ENCODE data around the gene TRIM66. TPM values are rescaled to one million over a fixed set of nuclear protein-coding genes. Genes with fewer than 3 reads are reported as not detected.

TRIM66 gene, protein sequence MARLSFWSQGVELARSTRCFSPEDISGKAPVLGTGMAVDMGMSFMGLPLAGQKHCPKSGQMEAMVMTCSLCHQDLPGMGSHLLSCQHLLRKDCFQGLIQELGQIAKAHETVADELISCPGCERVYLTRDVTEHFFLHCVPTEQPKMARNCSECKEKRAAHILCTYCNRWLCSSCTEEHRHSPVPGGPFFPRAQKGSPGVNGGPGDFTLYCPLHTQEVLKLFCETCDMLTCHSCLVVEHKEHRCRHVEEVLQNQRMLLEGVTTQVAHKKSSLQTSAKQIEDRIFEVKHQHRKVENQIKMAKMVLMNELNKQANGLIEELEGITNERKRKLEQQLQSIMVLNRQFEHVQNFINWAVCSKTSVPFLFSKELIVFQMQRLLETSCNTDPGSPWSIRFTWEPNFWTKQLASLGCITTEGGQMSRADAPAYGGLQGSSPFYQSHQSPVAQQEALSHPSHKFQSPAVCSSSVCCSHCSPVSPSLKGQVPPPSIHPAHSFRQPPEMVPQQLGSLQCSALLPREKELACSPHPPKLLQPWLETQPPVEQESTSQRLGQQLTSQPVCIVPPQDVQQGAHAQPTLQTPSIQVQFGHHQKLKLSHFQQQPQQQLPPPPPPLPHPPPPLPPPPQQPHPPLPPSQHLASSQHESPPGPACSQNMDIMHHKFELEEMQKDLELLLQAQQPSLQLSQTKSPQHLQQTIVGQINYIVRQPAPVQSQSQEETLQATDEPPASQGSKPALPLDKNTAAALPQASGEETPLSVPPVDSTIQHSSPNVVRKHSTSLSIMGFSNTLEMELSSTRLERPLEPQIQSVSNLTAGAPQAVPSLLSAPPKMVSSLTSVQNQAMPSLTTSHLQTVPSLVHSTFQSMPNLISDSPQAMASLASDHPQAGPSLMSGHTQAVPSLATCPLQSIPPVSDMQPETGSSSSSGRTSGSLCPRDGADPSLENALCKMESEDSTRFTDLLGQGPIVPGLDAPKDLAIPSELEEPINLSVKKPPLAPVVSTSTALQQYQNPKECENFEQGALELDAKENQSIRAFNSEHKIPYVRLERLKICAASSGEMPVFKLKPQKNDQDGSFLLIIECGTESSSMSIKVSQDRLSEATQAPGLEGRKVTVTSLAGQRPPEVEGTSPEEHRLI (N-terminal part only)
- total RNA-seq, result 3.5 and 9.6 TPM in 2 replicates

DNA sequence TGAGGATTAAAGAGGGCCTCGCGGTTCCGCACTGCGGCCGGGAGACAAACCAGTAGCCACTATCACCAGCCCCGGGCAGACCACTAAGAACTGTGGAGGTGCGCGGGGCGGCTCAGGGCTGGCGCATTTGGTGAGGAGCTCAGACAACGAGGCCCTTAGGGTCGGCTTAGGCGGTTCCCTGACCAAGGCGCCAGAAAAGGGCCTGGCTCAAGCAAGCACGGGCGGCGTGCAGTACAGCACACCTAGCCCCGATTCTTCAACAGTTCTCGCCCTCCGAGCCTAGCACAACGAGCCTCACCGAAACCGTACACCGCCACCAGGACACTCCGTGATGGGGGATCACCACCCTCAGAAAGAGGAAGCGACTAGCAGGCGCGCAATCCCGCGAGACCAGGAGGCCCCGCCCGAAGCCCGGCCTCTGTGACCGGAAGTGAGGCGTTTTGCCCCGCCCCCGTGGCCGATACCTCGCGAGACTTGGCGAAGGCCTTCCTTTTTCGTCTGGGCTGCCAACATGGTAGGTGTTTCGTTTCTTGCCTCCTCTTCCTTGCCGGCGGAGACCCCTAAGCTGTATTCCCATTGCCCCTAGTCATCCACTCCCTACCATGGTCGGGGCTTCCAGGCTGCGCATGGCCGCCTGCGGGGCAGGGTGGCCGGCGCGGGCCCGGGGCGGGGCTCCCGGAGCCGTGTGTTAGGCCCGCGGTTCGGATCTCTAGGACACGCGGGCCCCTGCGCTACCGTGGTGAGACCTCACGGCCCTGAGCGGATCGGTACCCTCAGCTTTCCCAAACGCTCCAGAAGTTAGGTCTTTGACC lies at the start of gene TRIM66, which contains the start of gene RPL27A:
Gene TRIM66 (minus strand): TSS at position 363 of the 812 bp plus-strand sequence. CDS start 10,391 bp downstream, outside the sequence.
Gene RPL27A (plus strand): TSS at position 490 of the 812 bp plus-strand sequence. CDS start 22 bp downstream, at position 512.

DNA sequence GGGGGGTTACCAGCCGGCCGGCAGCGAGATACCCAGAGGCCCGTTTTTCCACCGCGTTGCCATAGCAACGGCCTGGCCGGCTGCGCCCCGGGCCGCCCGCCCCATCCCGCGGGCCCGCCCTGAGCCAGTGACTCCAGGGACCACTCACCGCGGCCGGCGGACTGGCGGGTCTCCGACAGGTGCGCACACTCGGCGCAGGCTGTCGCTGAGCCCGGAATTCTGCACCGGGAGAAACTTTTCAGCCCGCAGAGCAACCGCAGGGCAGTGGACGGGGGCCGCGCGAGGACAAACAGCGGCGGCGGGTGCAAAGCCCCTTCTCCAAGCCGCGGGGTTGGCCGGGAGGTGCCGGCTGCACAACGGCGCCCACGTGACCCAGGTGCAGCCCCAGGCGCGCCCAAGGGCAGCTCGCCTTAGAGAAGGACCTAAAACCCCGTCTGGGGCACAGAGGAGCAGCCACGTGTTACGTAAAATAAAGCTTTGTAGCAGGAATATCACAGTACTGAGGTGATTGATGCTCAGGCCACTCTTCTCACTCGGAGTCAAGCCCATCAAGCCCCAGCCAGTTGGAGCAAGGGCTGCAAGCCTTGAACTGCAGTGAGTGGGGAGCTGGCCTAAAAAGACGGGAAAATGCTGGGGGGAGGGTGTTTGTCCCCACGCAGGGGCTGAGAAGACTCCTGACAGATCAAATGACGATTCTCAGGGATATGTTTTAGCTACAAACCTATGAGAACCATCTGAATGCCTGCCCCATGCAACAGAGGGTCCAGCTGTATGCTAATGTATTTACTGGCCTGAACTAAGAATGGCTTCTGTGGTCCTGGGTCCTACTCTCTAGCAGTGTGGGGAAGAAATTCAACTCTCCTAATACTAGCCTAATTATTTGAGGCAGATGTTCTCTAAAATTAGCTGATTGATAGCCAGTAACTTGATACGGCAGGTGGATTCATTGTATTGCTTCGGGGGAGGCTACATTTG lies 88.2 kb downstream of the TRIM66 start, which contains the start of gene STK33:
Gene STK33 (minus strand): TSS at position 294 of the 975 bp plus-strand sequence. CDS start 119,323 bp downstream, outside the sequence.

Other genes with a start within 250 kb of the TRIM66 start
- gene STK33, start 88.4 kb downstream of the TRIM66 start, total RNA-seq, result 0.58 and 1.1 TPM in 2 replicates
- gene RPL27A, start 127 bp upstream of the TRIM66 start, total RNA-seq, result 748 and 1,256 TPM in 2 replicates
- 43.3 and 51.6 TPM in 2 replicates for gene AKIP1, start 228.5 kb upstream of the TRIM66 start, total RNA-seq